Suppressor macrophage (primary cell): ENCODE data around the gene PLXNA2.
A peak's percentile ranks its signal among the peaks of the same experiment; 100 is the strongest.

Experiments
- DNase-seq, 4 experiments: peaks; one replicate each; pipeline ENCODE4 v3.0.0-alpha.2; 2020 to 2022

Gene PLXNA2

GRCh38 chr1:207990876-207991582 is 253.2 kb downstream of the PLXNA2 start:
- DNase-seq: no peak

- no peak for DNase-seq
These were observed 253.7 kb downstream of the PLXNA2 start for GRCh38 chr1:207990455-207990854.

GRCh38 chr1:207988326-207989165 is 255.6 kb downstream of the PLXNA2 start:
- DNase-seq: peak; percentile 38 to 69 (median 66)

- DNase-seq: no peak
These were observed 257.0 kb downstream of the PLXNA2 start for GRCh38 chr1:207987164-207987563.

GRCh38 chr1:207985996-207986395 is 258.2 kb downstream of the PLXNA2 start:
- no peak for DNase-seq

- no peak for DNase-seq
These were observed 259.2 kb downstream of the PLXNA2 start for GRCh38 chr1:207984831-207985572.

GRCh38 chr1:207983044-207983635 is 261.0 kb downstream of the PLXNA2 start:
- no peak for DNase-seq

- no peak for DNase-seq
These were observed 262.2 kb downstream of the PLXNA2 start for GRCh38 chr1:207981976-207982375.

- DNase-seq: no peak
These were observed 265.7 kb downstream of the PLXNA2 start for GRCh38 chr1:207978441-207978840.

- DNase-seq: no peak
These were observed 266.3 kb downstream of the PLXNA2 start for GRCh38 chr1:207977876-207978275.

- peak; percentile 56 to 85 (median 66) for DNase-seq
These were observed 270.2 kb downstream of the PLXNA2 start for GRCh38 chr1:207973898-207974568.

GRCh38 chr1:207972337-207972736 is 271.8 kb downstream of the PLXNA2 start:
- no peak for DNase-seq
